Lower leg skin (tissue), 3 donors: ENCODE measurements around the gene HDGFL2.

Experiments used
- POLR2A ChIP-seq, 2 donors: fragments of 450-650 bp; IDR thresholded peaks; one replicate each; pipeline ENCODE4 v1.6.1; 2016 to 2017; ENCODE audit warnings: antibody characterized with exemption in 2 of 2, mild to moderate bottlenecking in 1 of 2, moderate library complexity in 1 of 2
- TF ChIP-seq, protein P1 (sequence below), 3 donors: fragments of 450-650 bp; IDR thresholded peaks; one replicate each; pipeline ENCODE4 v1.5.1; 2016; ENCODE audit warnings: antibody characterized with exemption in 3 of 3, mild to moderate bottlenecking in 3 of 3, moderate library complexity in 2 of 3

DNA sequence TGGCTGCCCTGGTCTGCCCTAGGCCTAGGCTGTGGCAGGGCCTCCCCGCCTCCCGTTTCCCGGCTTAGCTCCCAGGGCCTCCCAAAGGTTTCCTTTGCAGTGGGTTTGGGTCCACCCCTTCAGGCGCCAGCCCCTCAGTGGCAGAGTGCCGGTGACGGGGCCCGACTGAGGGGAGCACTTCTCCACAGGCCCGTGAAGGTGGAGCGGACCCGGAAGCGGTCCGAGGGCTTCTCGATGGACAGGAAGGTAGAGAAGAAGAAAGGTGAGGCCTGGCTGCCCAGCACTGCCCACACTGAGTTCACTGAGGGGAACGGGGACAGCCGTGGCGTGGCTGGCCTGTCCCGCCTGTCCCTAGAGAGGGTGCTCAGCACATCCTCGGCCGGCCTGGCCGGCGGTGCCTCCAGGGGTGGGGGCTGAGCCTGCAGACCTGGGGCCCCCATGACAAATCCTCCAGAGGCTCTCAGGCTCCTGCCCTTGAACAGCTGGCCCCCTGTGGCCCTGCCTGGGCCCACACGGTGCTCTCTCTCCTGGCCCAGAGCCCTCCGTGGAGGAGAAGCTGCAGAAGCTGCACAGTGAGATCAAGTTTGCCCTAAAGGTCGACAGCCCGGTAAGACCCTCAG, 25.8 kb downstream of the HDGFL2 start:
- TF ChIP-seq, protein P1, sequence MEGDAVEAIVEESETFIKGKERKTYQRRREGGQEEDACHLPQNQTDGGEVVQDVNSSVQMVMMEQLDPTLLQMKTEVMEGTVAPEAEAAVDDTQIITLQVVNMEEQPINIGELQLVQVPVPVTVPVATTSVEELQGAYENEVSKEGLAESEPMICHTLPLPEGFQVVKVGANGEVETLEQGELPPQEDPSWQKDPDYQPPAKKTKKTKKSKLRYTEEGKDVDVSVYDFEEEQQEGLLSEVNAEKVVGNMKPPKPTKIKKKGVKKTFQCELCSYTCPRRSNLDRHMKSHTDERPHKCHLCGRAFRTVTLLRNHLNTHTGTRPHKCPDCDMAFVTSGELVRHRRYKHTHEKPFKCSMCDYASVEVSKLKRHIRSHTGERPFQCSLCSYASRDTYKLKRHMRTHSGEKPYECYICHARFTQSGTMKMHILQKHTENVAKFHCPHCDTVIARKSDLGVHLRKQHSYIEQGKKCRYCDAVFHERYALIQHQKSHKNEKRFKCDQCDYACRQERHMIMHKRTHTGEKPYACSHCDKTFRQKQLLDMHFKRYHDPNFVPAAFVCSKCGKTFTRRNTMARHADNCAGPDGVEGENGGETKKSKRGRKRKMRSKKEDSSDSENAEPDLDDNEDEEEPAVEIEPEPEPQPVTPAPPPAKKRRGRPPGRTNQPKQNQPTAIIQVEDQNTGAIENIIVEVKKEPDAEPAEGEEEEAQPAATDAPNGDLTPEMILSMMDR (IDR thresholded peaks at IDR 0.05): no peak
- TF ChIP-seq POLR2A (IDR thresholded peaks at IDR 0.05): no peak
